Neural cell (in vitro differentiated cells): ENCODE measurements around the gene SLCO2A1. TPM values are rescaled to one million over a fixed set of nuclear protein-coding genes. Genes with fewer than 3 reads are reported as not detected.

ENCODE experiments used
- H2AFZ ChIP-seq: fragments of 200-600, 300-800 bp; sonication (generic), shearing (Covaris generic); 2 replicates; pipeline ENCODE4 v1.6.0; 2014; ENCODE audit warnings: low read depth, mild to moderate bottlenecking, antibody characterized with exemption, low read length, moderate library complexity
- H3F3A ChIP-seq: fragments of 200-600 bp; shearing (Covaris generic); 2 replicates; pipeline ENCODE4 v1.6.1; 2016; ENCODE audit warnings: mild to moderate bottlenecking, moderate library complexity, mixed read lengths, antibody characterized with exemption, low read length; ENCODE audit not compliant: insufficient read depth, poor library complexity, severe bottlenecking
- H3K27ac ChIP-seq: fragments of 200-600, 300-800 bp; sonication (generic), shearing (Covaris generic); 2 replicates; pipeline ENCODE4 v1.5.1; 2014; ENCODE audit warnings: mild to moderate bottlenecking, low read length, moderate library complexity
- H3K27me3 ChIP-seq: fragments of 300-800, 200-600 bp; sonication (generic), shearing (Covaris generic); 2 replicates; pipeline ENCODE4 v1.6.0; 2014; ENCODE audit warnings: mild to moderate bottlenecking, low read depth, low read length, moderate library complexity; ENCODE audit not compliant: insufficient read depth
- H3K36me3 ChIP-seq: fragments of 300-800, 200-600 bp; sonication (generic), shearing (Covaris generic); 2 replicates; pipeline ENCODE4 v1.5.1; 2014; ENCODE audit warnings: mild to moderate bottlenecking, antibody characterized with exemption, low read length, moderate library complexity; ENCODE audit not compliant: insufficient read depth
- H3K4me2 ChIP-seq: fragments of 300-800, 200-600 bp; sonication (generic), shearing (Covaris generic); 2 replicates; pipeline ENCODE4 v1.6.0; 2014; ENCODE audit warnings: mild to moderate bottlenecking, low read length
- H3K4me3 ChIP-seq: fragments of 300-800, 200-600 bp; sonication (generic), shearing (Covaris generic); 2 replicates; pipeline ENCODE4 v1.5.1; 2014; ENCODE audit warnings: mild to moderate bottlenecking, low read length, moderate library complexity
- H3K79me2 ChIP-seq: fragments of 200-600 bp; shearing (Covaris generic); replicated peaks from 2 replicates; pipeline ENCODE4 v1.6.0; 2014; ENCODE audit warnings: mild to moderate bottlenecking, low read length, moderate library complexity; ENCODE audit not compliant: insufficient read depth
- H3K9ac ChIP-seq: fragments of 300-800, 200-600 bp; sonication (generic), shearing (Covaris generic); 2 replicates; pipeline ENCODE4 v1.6.1; 2016; ENCODE audit warnings: mild to moderate bottlenecking, low read length, mixed read lengths
- H3K9me2 ChIP-seq: fragments of 200-600 bp; shearing (Covaris generic); 2 replicates; pipeline ENCODE4 v1.6.1; 2016; ENCODE audit warnings: mild to moderate bottlenecking, low read length, mixed read lengths; ENCODE audit not compliant: insufficient read depth
- H3K9me3 ChIP-seq: fragments of 200-600, 300-800 bp; sonication (generic), shearing (Covaris generic); 2 replicates; pipeline ENCODE4 v1.6.1; 2016; ENCODE audit warnings: mild to moderate bottlenecking, mixed run types, low read length, moderate library complexity, mixed read lengths
- H4K20me1 ChIP-seq: fragments of 200-600 bp; shearing (Covaris generic); 2 replicates; pipeline ENCODE4 v1.6.1; 2016; ENCODE audit warnings: mild to moderate bottlenecking, mixed run types; ENCODE audit not compliant: insufficient read depth
- EP300 ChIP-seq: fragments of 450-650 bp; conservative IDR thresholded peaks from 2 replicates; pipeline ENCODE4 v1.6.1; 2014; ENCODE audit warnings: antibody characterized with exemption, mild to moderate bottlenecking, moderate library complexity; ENCODE audit not compliant: poor library complexity, severe bottlenecking
- EZH2 ChIP-seq: fragments of 200-600, 300-800 bp; shearing (Covaris generic), sonication (generic); IDR thresholded peaks from 2 replicates; pipeline ENCODE4 v1.6.1; 2014; ENCODE audit warnings: antibody characterized with exemption, low read length, borderline replicate concordance, mild to moderate bottlenecking; ENCODE audit not compliant: insufficient read depth, poor library complexity, severe bottlenecking
- MXI1 ChIP-seq: fragments of 450-650 bp; conservative IDR thresholded peaks from 2 replicates; pipeline ENCODE4 v1.6.1; 2014; ENCODE audit warnings: antibody characterized with exemption, mild to moderate bottlenecking; ENCODE audit not compliant: poor library complexity, severe bottlenecking
- POLR2AphosphoS5 ChIP-seq: IDR thresholded peaks from 2 replicates; pipeline ENCODE4 v1.6.1; 2012
- RAD21 ChIP-seq: fragments of 450-650 bp; conservative IDR thresholded peaks from 2 replicates; pipeline ENCODE4 v1.6.1; 2014; ENCODE audit warnings: antibody characterized with exemption, mild to moderate bottlenecking, moderate library complexity
- SMC3 ChIP-seq: fragments of 450-650 bp; conservative IDR thresholded peaks from 2 replicates; pipeline ENCODE4 v1.6.1; 2014; ENCODE audit warnings: antibody characterized with exemption, mild to moderate bottlenecking, moderate library complexity; ENCODE audit not compliant: poor library complexity
- TAF1 ChIP-seq: IDR thresholded peaks from 2 replicates; pipeline ENCODE4 v1.6.1; 2012; ENCODE audit warnings: low read depth
- polyA plus RNA-seq: library from polyadenylated mRNA; depleted of rRNA; stranded (reverse); fragments of >200 nt; gene quantifications from 2 replicates; pipeline ENCODE4 v1.2.3, GENCODE V29; 2014
- TF ChIP-seq, protein P1 (sequence below): IDR thresholded peaks from 2 replicates; pipeline ENCODE4 v1.6.1; 2012; ENCODE audit warnings: borderline replicate concordance
- TF ChIP-seq, protein P2 (sequence below): fragments of 450-650 bp; IDR thresholded peaks from 2 replicates; pipeline ENCODE4 v1.5.1; 2014; ENCODE audit warnings: antibody characterized with exemption, mild to moderate bottlenecking, moderate library complexity; ENCODE audit not compliant: poor library complexity, severe bottlenecking

The SLCO2A1 gene
- polyA plus RNA-seq, 1 donor from 2014 or later: not detected

DNA sequence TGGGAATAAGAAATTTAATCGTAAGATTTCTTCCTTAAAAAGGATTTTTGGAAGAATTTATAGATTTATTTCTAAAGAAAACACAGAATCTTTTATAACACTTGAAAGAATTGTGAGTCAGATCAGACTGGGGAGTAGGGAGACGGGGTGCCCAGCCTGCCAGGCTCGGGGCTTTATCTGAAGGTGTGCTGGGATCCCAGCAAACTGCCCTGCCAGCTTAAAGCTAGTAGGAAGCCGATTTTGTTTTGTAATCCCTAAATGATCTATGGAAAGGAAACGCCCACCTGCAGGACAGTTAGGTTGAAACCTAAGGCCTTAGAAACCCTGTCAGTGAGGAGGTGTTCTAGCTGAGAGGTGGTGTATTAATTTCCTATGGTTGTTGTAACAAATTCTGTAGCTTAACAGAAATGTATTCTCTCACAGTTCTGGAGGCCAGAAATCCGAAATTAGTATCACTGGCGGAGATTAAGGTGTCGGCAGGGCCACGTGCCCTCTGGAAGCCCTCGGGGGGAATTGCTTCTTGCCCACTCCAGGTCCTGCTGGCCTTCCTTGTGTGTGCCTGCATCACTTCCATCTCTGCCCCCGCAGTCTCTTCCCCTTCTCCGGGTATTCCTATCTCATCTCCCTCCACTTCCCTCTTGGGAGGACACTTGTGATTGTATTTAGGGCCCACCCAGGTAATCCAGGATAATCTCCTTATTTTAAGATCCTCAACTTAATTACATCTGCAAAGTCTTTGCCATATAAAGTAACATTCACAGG lies 114.7 kb downstream of the SLCO2A1 start:
- no peak overlapping the region for H3K4me3 ChIP-seq
- H3K79me2 ChIP-seq: no peaks in the 10 kb centered on the region
- no peak overlapping the region for H3K9ac ChIP-seq
- no peak overlapping the region for H3K4me2 ChIP-seq
- H3K9me3 ChIP-seq: no peaks in the 10 kb centered on the region
- H2AFZ ChIP-seq: no peak overlapping the region
- no peaks in the 10 kb centered on the region for H3K36me3 ChIP-seq
- H3K27ac ChIP-seq: no peak overlapping the region
- H3F3A ChIP-seq: no peaks in the 10 kb centered on the region
- H4K20me1 ChIP-seq: no peaks in the 10 kb centered on the region
- TF ChIP-seq, protein P1, sequence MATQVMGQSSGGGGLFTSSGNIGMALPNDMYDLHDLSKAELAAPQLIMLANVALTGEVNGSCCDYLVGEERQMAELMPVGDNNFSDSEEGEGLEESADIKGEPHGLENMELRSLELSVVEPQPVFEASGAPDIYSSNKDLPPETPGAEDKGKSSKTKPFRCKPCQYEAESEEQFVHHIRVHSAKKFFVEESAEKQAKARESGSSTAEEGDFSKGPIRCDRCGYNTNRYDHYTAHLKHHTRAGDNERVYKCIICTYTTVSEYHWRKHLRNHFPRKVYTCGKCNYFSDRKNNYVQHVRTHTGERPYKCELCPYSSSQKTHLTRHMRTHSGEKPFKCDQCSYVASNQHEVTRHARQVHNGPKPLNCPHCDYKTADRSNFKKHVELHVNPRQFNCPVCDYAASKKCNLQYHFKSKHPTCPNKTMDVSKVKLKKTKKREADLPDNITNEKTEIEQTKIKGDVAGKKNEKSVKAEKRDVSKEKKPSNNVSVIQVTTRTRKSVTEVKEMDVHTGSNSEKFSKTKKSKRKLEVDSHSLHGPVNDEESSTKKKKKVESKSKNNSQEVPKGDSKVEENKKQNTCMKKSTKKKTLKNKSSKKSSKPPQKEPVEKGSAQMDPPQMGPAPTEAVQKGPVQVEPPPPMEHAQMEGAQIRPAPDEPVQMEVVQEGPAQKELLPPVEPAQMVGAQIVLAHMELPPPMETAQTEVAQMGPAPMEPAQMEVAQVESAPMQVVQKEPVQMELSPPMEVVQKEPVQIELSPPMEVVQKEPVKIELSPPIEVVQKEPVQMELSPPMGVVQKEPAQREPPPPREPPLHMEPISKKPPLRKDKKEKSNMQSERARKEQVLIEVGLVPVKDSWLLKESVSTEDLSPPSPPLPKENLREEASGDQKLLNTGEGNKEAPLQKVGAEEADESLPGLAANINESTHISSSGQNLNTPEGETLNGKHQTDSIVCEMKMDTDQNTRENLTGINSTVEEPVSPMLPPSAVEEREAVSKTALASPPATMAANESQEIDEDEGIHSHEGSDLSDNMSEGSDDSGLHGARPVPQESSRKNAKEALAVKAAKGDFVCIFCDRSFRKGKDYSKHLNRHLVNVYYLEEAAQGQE: no peak
- TF ChIP-seq EZH2 (no peak), MXI1 (no peak), RAD21 (no peak), EP300 (no peak), TAF1 (no peak), POLR2AphosphoS5 (no peak), SMC3 (no peak)
- TF ChIP-seq, protein P2, sequence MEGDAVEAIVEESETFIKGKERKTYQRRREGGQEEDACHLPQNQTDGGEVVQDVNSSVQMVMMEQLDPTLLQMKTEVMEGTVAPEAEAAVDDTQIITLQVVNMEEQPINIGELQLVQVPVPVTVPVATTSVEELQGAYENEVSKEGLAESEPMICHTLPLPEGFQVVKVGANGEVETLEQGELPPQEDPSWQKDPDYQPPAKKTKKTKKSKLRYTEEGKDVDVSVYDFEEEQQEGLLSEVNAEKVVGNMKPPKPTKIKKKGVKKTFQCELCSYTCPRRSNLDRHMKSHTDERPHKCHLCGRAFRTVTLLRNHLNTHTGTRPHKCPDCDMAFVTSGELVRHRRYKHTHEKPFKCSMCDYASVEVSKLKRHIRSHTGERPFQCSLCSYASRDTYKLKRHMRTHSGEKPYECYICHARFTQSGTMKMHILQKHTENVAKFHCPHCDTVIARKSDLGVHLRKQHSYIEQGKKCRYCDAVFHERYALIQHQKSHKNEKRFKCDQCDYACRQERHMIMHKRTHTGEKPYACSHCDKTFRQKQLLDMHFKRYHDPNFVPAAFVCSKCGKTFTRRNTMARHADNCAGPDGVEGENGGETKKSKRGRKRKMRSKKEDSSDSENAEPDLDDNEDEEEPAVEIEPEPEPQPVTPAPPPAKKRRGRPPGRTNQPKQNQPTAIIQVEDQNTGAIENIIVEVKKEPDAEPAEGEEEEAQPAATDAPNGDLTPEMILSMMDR: no peak
- H3K27me3 ChIP-seq: no peaks in the 10 kb centered on the region
- no peaks in the 10 kb centered on the region for H3K9me2 ChIP-seq

DNA sequence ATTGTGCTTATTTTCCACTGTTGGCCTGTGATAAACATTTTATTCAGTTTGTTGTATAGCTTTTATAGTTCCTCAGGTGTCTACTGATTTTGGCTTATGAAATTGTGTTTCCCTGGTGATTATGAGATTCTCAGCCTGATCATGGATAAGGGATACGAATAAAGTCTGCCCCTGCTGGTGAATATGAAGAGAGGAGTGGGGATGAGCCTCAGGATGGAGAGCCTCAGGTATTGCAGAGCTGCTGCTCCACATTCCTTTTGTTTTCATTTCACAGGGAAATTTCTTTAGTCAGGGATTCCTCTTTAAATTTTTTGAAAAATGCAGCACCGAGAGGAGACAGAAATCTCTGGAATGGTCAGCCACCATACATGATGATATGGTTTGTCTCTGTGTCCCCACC lies 119.3 kb downstream of the SLCO2A1 start:
- Histone ChIP-seq H3K27ac (no peak overlapping the region), H3K9me2 (no peaks in the 10 kb centered on the region), H3K9ac (no peak overlapping the region), H3F3A (no peaks in the 10 kb centered on the region), H3K4me3 (no peak overlapping the region), H3K9me3 (no peaks in the 10 kb centered on the region), H3K27me3 (no peaks in the 10 kb centered on the region), H2AFZ (no peak overlapping the region), H3K36me3 (no peaks in the 10 kb centered on the region), H4K20me1 (no peaks in the 10 kb centered on the region), H3K79me2 (no peaks in the 10 kb centered on the region), H3K4me2 (no peak overlapping the region)
- TF ChIP-seq, protein P1: no peak
- no peak for TF ChIP-seq MXI1
- TF ChIP-seq, protein P2: peak; percentile 26
- no peak for TF ChIP-seq EP300
- no peak for TF ChIP-seq SMC3
